HL-60 (cell line): ENCODE measurements around the gene OPN5.

Experiments
- DNase-seq, 2 experiments: peaks; one replicate each; pipeline ENCODE4 v3.0.0-alpha.2; 2010 to 2020; ENCODE audit warnings: low read depth in 1 of 2, low spot score in 1 of 2
- H3K27ac ChIP-seq: fragments of 250-450 bp; sonication (Bioruptor Pico); replicated peaks from 2 replicates; pipeline ENCODE4 v1.5.1; 2020; ENCODE audit warnings: mild to moderate bottlenecking, moderate library complexity
- H3K27me3 ChIP-seq: fragments of 250-450 bp; sonication (Bioruptor Pico); 2 replicates; pipeline ENCODE4 v1.5.1; 2021; ENCODE audit warnings: mild to moderate bottlenecking, moderate library complexity; ENCODE audit not compliant: insufficient read depth, poor library complexity, severe bottlenecking
- H3K4me3 ChIP-seq: replicated peaks from 2 replicates; pipeline ENCODE4 v1.5.1; 2011; ENCODE audit warnings: mild to moderate bottlenecking, control low read depth, low read length; ENCODE audit not compliant: insufficient read depth
- GABPA ChIP-seq: IDR thresholded peaks from 2 replicates; pipeline ENCODE4 v1.6.1; 2012; ENCODE audit warnings: low read depth
- POLR2AphosphoS5 ChIP-seq: IDR thresholded peaks from 2 replicates; pipeline ENCODE4 v1.6.1; 2012; ENCODE audit warnings: low read depth
- SPI1 ChIP-seq: IDR thresholded peaks from 2 replicates; pipeline ENCODE4 v1.6.1; 2012; ENCODE audit warnings: low read depth, mild to moderate bottlenecking, borderline replicate concordance
- TF ChIP-seq, protein P1 (sequence below): IDR thresholded peaks from one replicate; pipeline ENCODE4 v1.5.1; 2011; ENCODE audit warnings: low read length, control low read depth, inconsistent platforms; ENCODE audit not compliant: insufficient read depth
- TF ChIP-seq, protein P2 (sequence below): IDR thresholded peaks from 2 replicates; pipeline ENCODE4 v1.6.1; 2012; ENCODE audit warnings: low read depth; ENCODE audit not compliant: insufficient replicate concordance

Gene OPN5

DNA sequence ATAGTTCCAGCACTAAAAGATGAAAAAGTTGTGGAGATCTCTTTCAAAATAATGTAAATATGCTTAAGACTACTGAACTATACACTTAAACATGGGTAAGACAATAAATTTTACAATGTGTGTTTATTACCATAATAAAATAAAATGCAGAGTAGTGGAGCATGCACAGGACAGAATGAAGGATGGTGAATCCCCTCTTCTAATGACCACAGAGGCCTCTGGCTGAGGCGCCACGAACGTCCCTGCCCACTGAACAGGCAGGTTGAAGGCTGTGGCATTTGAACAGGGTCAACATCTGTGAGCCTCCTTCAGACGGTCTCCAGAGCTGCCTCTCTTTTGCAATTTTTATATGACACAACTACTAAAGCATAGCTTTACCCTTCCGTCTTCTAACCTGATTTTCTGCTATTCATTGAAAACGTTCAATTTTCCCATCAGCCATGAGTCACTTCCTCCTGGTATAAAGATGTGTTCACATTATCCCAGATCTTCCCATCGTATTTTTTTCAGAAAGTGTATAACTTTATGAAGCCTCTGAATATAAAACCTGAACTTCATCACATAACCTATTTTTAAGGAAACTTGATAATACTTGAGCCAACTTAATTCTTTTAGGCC lies 45.6 kb upstream of the OPN5 start:
- TF ChIP-seq, protein P1, sequence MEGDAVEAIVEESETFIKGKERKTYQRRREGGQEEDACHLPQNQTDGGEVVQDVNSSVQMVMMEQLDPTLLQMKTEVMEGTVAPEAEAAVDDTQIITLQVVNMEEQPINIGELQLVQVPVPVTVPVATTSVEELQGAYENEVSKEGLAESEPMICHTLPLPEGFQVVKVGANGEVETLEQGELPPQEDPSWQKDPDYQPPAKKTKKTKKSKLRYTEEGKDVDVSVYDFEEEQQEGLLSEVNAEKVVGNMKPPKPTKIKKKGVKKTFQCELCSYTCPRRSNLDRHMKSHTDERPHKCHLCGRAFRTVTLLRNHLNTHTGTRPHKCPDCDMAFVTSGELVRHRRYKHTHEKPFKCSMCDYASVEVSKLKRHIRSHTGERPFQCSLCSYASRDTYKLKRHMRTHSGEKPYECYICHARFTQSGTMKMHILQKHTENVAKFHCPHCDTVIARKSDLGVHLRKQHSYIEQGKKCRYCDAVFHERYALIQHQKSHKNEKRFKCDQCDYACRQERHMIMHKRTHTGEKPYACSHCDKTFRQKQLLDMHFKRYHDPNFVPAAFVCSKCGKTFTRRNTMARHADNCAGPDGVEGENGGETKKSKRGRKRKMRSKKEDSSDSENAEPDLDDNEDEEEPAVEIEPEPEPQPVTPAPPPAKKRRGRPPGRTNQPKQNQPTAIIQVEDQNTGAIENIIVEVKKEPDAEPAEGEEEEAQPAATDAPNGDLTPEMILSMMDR: no peak
- TF ChIP-seq, protein P2, sequence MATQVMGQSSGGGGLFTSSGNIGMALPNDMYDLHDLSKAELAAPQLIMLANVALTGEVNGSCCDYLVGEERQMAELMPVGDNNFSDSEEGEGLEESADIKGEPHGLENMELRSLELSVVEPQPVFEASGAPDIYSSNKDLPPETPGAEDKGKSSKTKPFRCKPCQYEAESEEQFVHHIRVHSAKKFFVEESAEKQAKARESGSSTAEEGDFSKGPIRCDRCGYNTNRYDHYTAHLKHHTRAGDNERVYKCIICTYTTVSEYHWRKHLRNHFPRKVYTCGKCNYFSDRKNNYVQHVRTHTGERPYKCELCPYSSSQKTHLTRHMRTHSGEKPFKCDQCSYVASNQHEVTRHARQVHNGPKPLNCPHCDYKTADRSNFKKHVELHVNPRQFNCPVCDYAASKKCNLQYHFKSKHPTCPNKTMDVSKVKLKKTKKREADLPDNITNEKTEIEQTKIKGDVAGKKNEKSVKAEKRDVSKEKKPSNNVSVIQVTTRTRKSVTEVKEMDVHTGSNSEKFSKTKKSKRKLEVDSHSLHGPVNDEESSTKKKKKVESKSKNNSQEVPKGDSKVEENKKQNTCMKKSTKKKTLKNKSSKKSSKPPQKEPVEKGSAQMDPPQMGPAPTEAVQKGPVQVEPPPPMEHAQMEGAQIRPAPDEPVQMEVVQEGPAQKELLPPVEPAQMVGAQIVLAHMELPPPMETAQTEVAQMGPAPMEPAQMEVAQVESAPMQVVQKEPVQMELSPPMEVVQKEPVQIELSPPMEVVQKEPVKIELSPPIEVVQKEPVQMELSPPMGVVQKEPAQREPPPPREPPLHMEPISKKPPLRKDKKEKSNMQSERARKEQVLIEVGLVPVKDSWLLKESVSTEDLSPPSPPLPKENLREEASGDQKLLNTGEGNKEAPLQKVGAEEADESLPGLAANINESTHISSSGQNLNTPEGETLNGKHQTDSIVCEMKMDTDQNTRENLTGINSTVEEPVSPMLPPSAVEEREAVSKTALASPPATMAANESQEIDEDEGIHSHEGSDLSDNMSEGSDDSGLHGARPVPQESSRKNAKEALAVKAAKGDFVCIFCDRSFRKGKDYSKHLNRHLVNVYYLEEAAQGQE: no peak
- no peak for TF ChIP-seq GABPA
- TF ChIP-seq POLR2AphosphoS5: no peak
- TF ChIP-seq SPI1: no peak
- no peak overlapping the region for H3K27ac ChIP-seq
- H3K4me3 ChIP-seq: no peak overlapping the region
- DNase-seq: no peak
- peaks cover 2% of the 10 kb centered on the region for H3K27me3 ChIP-seq

DNA sequence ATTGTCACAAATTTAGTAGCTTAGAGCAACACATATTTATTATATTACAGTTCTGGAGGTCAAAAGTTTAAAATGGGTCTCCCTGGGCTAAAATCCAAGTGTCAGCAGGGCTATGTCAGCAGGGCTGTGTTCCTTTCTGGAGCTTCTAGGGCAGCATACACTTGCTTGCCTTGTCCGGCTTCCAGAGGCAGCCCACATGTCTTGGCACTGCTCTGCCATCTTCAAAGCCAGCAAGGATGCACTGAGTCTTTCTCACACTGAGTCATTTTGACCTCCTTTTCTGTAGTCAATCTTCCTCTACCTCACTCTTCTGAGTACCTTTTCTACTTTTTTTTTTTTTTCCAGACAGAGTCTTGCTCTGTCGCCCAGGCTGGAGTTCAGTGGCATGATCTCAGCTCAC lies 44.4 kb upstream of the OPN5 start:
- no peak overlapping the region for H3K4me3 ChIP-seq
- no peaks in the 10 kb centered on the region for H3K27me3 ChIP-seq
- no peak for DNase-seq
- no peak overlapping the region for H3K27ac ChIP-seq
- no peak for TF ChIP-seq GABPA
- TF ChIP-seq SPI1: no peak
- TF ChIP-seq, protein P1: no peak

DNA sequence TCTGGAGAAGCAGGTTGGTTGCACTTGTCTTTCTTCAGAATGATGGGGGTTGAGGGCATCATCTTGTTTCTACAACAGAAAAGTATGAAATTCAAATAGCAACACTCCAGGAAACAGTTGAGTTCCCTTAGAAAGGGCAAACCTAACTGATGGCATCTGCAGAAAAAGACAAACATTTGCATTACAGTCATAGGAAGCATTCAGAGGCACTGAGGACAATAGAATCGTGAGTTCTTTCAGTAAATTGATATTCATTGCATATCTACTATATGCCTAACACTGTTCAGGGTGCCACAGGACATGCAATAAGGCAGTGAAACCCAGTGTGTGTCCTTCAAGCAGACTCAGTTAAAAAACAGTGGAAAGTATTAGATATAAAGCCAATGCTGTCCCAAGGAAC lies 41.1 kb upstream of the OPN5 start:
- DNase-seq: no peak
- no peak overlapping the region for H3K27ac ChIP-seq
- H3K4me3 ChIP-seq: no peak overlapping the region
- TF ChIP-seq SPI1 (no peak), POLR2AphosphoS5 (no peak), GABPA (no peak)
- TF ChIP-seq, protein P2: no peak
- TF ChIP-seq, protein P1: no peak
- no peaks in the 10 kb centered on the region for H3K27me3 ChIP-seq

DNA sequence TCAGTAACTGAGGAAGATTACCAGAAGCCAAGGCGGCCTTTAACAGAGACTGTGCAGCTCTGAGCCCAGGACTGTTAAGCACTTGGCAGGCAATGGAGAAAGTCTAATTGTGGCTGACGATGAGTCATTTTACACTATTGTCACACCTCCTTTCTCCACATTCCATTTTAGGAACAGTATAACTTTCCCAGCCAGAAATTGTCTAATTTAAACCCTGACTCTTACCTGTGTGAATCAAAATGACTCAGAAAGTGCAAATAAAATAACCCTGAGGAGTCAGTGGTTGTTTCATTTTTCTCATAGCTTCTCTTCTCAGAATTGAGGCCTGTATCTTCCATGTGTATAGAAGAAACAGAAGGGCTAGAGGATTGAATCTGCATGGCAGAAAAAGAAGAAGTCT lies 40.0 kb upstream of the OPN5 start:
- Histone ChIP-seq H3K27me3 (no peaks in the 10 kb centered on the region), H3K27ac (no peak overlapping the region), H3K4me3 (no peak overlapping the region)
- TF ChIP-seq POLR2AphosphoS5 (no peak), GABPA (no peak), SPI1 (no peak)
- TF ChIP-seq, protein P1: no peak
- TF ChIP-seq, protein P2: no peak
- no peak for DNase-seq
